ENCODE data around the gene EIF2B2. TPM values are rescaled to one million over a fixed set of nuclear protein-coding genes. Genes with fewer than 3 reads are reported as not detected.

The EIF2B2 gene
- total RNA-seq, 1 donor: 34.2 TPM

DNA sequence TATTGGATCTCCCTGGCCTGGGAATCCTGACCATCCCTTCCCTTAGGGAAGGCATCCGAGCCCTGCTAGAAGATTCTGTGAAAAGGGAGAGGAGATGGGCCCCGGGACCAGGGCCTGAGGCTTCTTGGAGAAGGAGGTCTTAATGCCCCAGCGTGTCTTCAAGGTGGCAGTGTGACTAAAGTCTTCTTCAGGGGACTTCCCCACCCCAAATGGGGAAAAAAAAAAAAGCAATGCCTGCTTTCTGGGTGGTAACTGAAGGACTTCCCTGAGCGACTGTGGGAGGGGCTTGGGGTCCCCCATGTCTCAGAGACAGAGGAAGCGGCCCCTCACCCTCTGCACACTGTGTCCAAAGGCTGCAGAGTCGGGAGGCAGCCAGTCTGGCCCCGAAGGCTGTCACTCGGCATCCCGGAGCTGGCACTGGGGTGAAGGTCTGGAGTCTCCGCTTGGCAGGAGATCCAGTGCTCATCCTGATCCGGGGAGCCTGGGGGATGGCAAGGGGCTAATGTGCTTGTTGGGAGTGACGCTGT lies 39.5 kb upstream of the EIF2B2 start:
- no peak for DNase-seq (ENCODE audit: low read depth)

DNA sequence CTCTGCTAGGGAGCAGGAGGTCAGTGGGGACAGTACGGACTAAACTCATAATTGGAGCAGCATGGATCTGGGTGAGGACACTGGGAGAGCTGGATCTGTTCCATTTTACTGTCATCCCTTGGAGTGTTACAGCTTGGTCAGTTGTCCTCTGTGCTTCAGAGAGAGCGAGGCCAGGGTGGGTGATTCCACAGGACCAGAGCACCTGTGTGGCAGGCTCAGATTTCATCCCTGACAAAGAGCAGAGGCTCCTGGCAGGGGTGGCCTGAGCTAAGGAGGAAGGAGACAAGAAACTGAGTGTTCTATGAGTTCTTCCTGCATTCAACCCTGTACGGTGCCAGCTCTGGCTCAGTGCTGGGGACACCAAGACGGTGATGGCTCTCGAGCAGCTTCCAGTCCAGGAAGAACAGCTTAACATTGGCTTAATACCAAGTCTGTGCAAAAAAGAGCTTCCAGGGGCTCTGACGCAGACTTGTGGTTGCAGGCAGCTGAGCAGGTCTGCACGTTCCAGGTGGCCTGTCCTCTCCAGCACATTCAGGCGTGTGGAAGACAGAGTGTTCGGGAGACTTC lies 38.9 kb upstream of the EIF2B2 start:
- H3K4me3 ChIP-seq (ENCODE audit: low read depth, low read length): no peak overlapping the region
- DNase-seq (ENCODE audit: low read depth): peak; percentile 39
- TF ChIP-seq, protein P1, sequence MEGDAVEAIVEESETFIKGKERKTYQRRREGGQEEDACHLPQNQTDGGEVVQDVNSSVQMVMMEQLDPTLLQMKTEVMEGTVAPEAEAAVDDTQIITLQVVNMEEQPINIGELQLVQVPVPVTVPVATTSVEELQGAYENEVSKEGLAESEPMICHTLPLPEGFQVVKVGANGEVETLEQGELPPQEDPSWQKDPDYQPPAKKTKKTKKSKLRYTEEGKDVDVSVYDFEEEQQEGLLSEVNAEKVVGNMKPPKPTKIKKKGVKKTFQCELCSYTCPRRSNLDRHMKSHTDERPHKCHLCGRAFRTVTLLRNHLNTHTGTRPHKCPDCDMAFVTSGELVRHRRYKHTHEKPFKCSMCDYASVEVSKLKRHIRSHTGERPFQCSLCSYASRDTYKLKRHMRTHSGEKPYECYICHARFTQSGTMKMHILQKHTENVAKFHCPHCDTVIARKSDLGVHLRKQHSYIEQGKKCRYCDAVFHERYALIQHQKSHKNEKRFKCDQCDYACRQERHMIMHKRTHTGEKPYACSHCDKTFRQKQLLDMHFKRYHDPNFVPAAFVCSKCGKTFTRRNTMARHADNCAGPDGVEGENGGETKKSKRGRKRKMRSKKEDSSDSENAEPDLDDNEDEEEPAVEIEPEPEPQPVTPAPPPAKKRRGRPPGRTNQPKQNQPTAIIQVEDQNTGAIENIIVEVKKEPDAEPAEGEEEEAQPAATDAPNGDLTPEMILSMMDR (IDR thresholded peaks at IDR 0.05; ENCODE audit: insufficient read depth, low read length): no peak

More for the DNA sequence above, 39.5 kb upstream of the EIF2B2 start:
- TF ChIP-seq, protein P1 (IDR thresholded peaks at IDR 0.05; ENCODE audit: insufficient read depth, low read length): no peak
- H3K4me3 ChIP-seq (ENCODE audit: low read depth, low read length): no peak overlapping the region

GRCh38 chr14:74964787-74965485 lies 37.8 kb upstream of the EIF2B2 start:
- no peak overlapping the region for H3K4me3 ChIP-seq (ENCODE audit: low read depth, low read length)
- DNase-seq (ENCODE audit: low read depth): peak; percentile 62
- TF ChIP-seq, protein P1 (IDR thresholded peaks at IDR 0.05; ENCODE audit: insufficient read depth, low read length): no peak

DNA sequence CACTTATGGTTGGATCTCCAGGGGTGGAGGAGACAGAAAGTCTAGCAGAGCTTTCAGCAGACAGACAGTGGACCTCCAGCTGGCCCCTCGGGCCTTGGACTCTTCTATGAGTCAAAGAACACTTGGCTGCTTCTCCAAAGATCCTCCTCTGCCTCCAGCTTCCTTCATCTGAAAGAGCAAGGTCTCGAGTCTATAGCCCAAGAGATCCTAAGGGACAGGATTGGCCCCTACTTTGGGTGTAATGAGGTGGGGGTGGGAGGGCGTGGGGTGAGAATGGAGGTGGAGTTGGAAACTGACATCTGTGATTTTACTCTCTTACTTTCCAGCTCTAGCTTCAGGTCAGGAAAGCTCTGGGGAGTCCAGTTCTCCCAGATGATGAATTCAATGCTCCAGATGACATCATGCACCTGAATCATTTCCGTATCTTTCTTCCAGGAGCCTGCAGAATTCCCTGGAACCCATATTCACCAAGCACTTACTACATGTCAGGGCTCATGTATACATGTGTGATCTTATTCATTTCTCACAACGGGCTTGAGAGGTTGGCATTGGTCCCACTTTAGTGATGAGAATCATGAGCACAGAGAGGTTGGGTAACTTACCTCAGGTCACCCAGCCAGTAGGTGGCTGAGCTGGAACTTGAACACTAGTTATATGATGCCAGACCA lies 37.1 kb upstream of the EIF2B2 start:
- no peak overlapping the region for H3K4me3 ChIP-seq (ENCODE audit: low read depth, low read length)
- peak; percentile 74 for DNase-seq (ENCODE audit: low read depth)
- TF ChIP-seq, protein P1 (IDR thresholded peaks at IDR 0.05; ENCODE audit: insufficient read depth, low read length): no peak

GRCh38 chr14:74968811-74969210 lies 33.9 kb upstream of the EIF2B2 start:
- DNase-seq (ENCODE audit: low read depth): no peak
- TF ChIP-seq, protein P1 (IDR thresholded peaks at IDR 0.05; ENCODE audit: insufficient read depth, low read length): no peak
- no peak overlapping the region for H3K4me3 ChIP-seq (ENCODE audit: low read depth, low read length)

- TF ChIP-seq, protein P1 (IDR thresholded peaks at IDR 0.05; ENCODE audit: insufficient read depth, low read length): no peak
- H3K4me3 ChIP-seq (ENCODE audit: low read depth, low read length): no peak overlapping the region
- DNase-seq (ENCODE audit: low read depth): no peak
These were observed 29.6 kb upstream of the EIF2B2 start for GRCh38 chr14:74973003-74973653.
